ENCODE measurements around the gene PHF3. TPM values are rescaled to one million over a fixed set of nuclear protein-coding genes. Genes with fewer than 3 reads are reported as not detected.

The PHF3 gene
- total and polyA plus RNA-seq, 7 donors = 9.7 to 80.5 (median 59.6) TPM

GRCh38 chr6:63609231-63609630, 26.4 kb upstream of the PHF3 start:
- intact Hi-C loops (cut with DNase I) = no loop called here
- Histone ChIP-seq H3K9me3 (no peaks in the 10 kb centered on the region), H3K36me3 (no peaks in the 10 kb centered on the region), H3K4me3 (no peak overlapping the region), H3K4me1 (no peaks in the 10 kb centered on the region), H3K27ac (no peak overlapping the region), H3K27me3 (no peaks in the 10 kb centered on the region)
- WGBS, 2 donors = 92 to 98% methylated on average over 1 of the region's 1 CpG
- no peak for TF ChIP-seq POLR2A (IDR thresholded peaks at IDR 0.05)
- no peak for TF ChIP-seq POLR2AphosphoS5 (IDR thresholded peaks at IDR 0.05)
- no peak for TF ChIP-seq CTCF (IDR thresholded peaks at IDR 0.05)
- TF ChIP-seq EP300 (IDR thresholded peaks at IDR 0.05) = no peak
- no peak for DNase-seq

GRCh38 chr6:63610944-63611343, 24.7 kb upstream of the PHF3 start:
- H3K9me3 ChIP-seq = no peaks in the 10 kb centered on the region
- TF ChIP-seq POLR2AphosphoS5 (IDR thresholded peaks at IDR 0.05) = no peak
- no peak for TF ChIP-seq CTCF (IDR thresholded peaks at IDR 0.05)
- TF ChIP-seq POLR2A (IDR thresholded peaks at IDR 0.05) = no peak
- no peak for TF ChIP-seq EP300 (IDR thresholded peaks at IDR 0.05)
- no peak for DNase-seq
- no peaks in the 10 kb centered on the region for H3K27me3 ChIP-seq
- H3K36me3 ChIP-seq = no peaks in the 10 kb centered on the region
- intact Hi-C loops (cut with DNase I) = no loop called here
- H3K4me1 ChIP-seq = no peaks in the 10 kb centered on the region
- H3K27ac ChIP-seq = no peak overlapping the region
- no peak overlapping the region for H3K4me3 ChIP-seq
- 35 to 78% methylated on average over 1 of the region's 1 CpG for WGBS, 2 donors

- WGBS, 2 donors = 97 to 99% methylated on average over 1 of the region's 1 CpG
- H3K4me3 ChIP-seq = no peak overlapping the region
- no peaks in the 10 kb centered on the region for H3K4me1 ChIP-seq
- DNase-seq = no peak
- H3K27me3 ChIP-seq = no peaks in the 10 kb centered on the region
- H3K9me3 ChIP-seq = no peaks in the 10 kb centered on the region
- no peak overlapping the region for H3K27ac ChIP-seq
- TF ChIP-seq POLR2AphosphoS5 (IDR thresholded peaks at IDR 0.05) (no peak), EP300 (IDR thresholded peaks at IDR 0.05) (no peak), CTCF (IDR thresholded peaks at IDR 0.05) (no peak), POLR2A (IDR thresholded peaks at IDR 0.05) (no peak)
- H3K36me3 ChIP-seq = no peaks in the 10 kb centered on the region
- intact Hi-C loops (cut with DNase I) = no loop called here
Measured at GRCh38 chr6:63611560-63611959, 24.0 kb upstream of the PHF3 start.

- WGBS, 2 donors = 90 to 96% methylated on average over 1 of the region's 1 CpG
- no peak for DNase-seq
- TF ChIP-seq POLR2A (IDR thresholded peaks at IDR 0.05) (no peak), POLR2AphosphoS5 (IDR thresholded peaks at IDR 0.05) (no peak), CTCF (IDR thresholded peaks at IDR 0.05) (no peak), EP300 (IDR thresholded peaks at IDR 0.05) (no peak)
- intact Hi-C loops (cut with DNase I) = no loop called here
- no peaks in the 10 kb centered on the region for H3K4me1 ChIP-seq
- no peaks in the 10 kb centered on the region for H3K27me3 ChIP-seq
- no peak overlapping the region for H3K4me3 ChIP-seq
- no peak overlapping the region for H3K27ac ChIP-seq
- no peaks in the 10 kb centered on the region for H3K9me3 ChIP-seq
- no peaks in the 10 kb centered on the region for H3K36me3 ChIP-seq
Measured at GRCh38 chr6:63615590-63615989, 20.0 kb upstream of the PHF3 start.

- DNase-seq = no peak
- H3K27me3 ChIP-seq = no peaks in the 10 kb centered on the region
- H3K9me3 ChIP-seq = no peaks in the 10 kb centered on the region
- WGBS, 2 donors = 51 to 80% methylated on average over 2 of the region's 2 CpGs
- TF ChIP-seq POLR2A (IDR thresholded peaks at IDR 0.05) = no peak
- no peak for TF ChIP-seq CTCF (IDR thresholded peaks at IDR 0.05)
- no peak for TF ChIP-seq EP300 (IDR thresholded peaks at IDR 0.05)
- no peak for TF ChIP-seq POLR2AphosphoS5 (IDR thresholded peaks at IDR 0.05)
- no peak overlapping the region for H3K4me3 ChIP-seq
- no peaks in the 10 kb centered on the region for H3K4me1 ChIP-seq
- H3K27ac ChIP-seq = no peak overlapping the region
- no peaks in the 10 kb centered on the region for H3K36me3 ChIP-seq
- intact Hi-C loops (cut with DNase I) = no loop called here
Measured at GRCh38 chr6:63624091-63624490, 11.5 kb upstream of the PHF3 start.
